Activated T-cell treated with anti-CD3 and anti-CD28 coated beads, Interleukin-2, amount 50 U/mL, for 48 hours (primary cell): ENCODE results near the gene GOLIM4.
"Not testable (repeated sequence)": the region's sequence is repeated elsewhere in the genome, so short reads cannot be mapped to it uniquely, and the experiment has no call there.

Experiments used
- DNase-seq, 2 experiments: peaks; one replicate each; pipeline ENCODE4 v3.0.0-alpha.2; 2020

GOLIM4 gene

GRCh38 chr3:168044049-168044448 lies 51.7 kb downstream of the GOLIM4 start:
- DNase-seq = no peak

GRCh38 chr3:168040607-168041208 lies 55.0 kb downstream of the GOLIM4 start:
- no peak for DNase-seq

- no peak for DNase-seq
Measured at GRCh38 chr3:168037020-168037419, 58.7 kb downstream of the GOLIM4 start.

GRCh38 chr3:168036619-168037018 lies 59.1 kb downstream of the GOLIM4 start:
- DNase-seq = no peak

GRCh38 chr3:168034152-168034928 lies 61.4 kb downstream of the GOLIM4 start:
- DNase-seq = no peak

GRCh38 chr3:168030577-168030976 lies 65.1 kb downstream of the GOLIM4 start:
- no peak for DNase-seq

- DNase-seq = no peak
Measured at GRCh38 chr3:168029705-168030104, 66.0 kb downstream of the GOLIM4 start.

- DNase-seq = no peak
Measured at GRCh38 chr3:168028086-168028485, 67.6 kb downstream of the GOLIM4 start.

GRCh38 chr3:168026764-168027163 lies 69.0 kb downstream of the GOLIM4 start:
- DNase-seq = no peak

GRCh38 chr3:168025076-168025475 lies 70.6 kb downstream of the GOLIM4 start:
- DNase-seq = no peak

GRCh38 chr3:168024537-168024941 lies 71.2 kb downstream of the GOLIM4 start:
- DNase-seq = peak; percentile 25 to 32

- DNase-seq = no peak
Measured at GRCh38 chr3:168021737-168022450, 73.8 kb downstream of the GOLIM4 start.

GRCh38 chr3:168011280-168011679 lies 84.4 kb downstream of the GOLIM4 start:
- DNase-seq = not testable (repeated sequence)

- no peak for DNase-seq
Measured at GRCh38 chr3:168006584-168006983, 89.1 kb downstream of the GOLIM4 start.

GRCh38 chr3:168003911-168004310 lies 91.8 kb downstream of the GOLIM4 start:
- no peak for DNase-seq

- no peak for DNase-seq
Measured at GRCh38 chr3:168002786-168003368, 92.8 kb downstream of the GOLIM4 start.

- DNase-seq = no peak
Measured at GRCh38 chr3:168001244-168001643, 94.5 kb downstream of the GOLIM4 start.

GRCh38 chr3:167998253-167998652 lies 97.5 kb downstream of the GOLIM4 start:
- DNase-seq = no peak

- DNase-seq = no peak
Measured at GRCh38 chr3:167996514-167996913, 99.2 kb downstream of the GOLIM4 start.

- no peak for DNase-seq
Measured at GRCh38 chr3:167992381-167992780, 103.3 kb downstream of the GOLIM4 start.

- DNase-seq = no peak
Measured at GRCh38 chr3:167991213-167991612, 104.5 kb downstream of the GOLIM4 start.

- DNase-seq = no peak
Measured at GRCh38 chr3:167989999-167990398, 105.7 kb downstream of the GOLIM4 start.

- no peak for DNase-seq
Measured at GRCh38 chr3:167989066-167989465, 106.7 kb downstream of the GOLIM4 start.

- DNase-seq = no peak
Measured at GRCh38 chr3:167983583-167983982, 112.1 kb downstream of the GOLIM4 start.
